Astrocyte (in vitro differentiated cells and primary cell): Measurements from ENCODE around the gene TEX2.

Source experiments
- EZH2 ChIP-seq: IDR thresholded peaks from 2 replicates; pipeline ENCODE4 v1.6.1; 2012; ENCODE audit warnings: mild to moderate bottlenecking, low read length, inconsistent platforms; ENCODE audit not compliant: insufficient read depth
- TF ChIP-seq, protein P1 (sequence below): IDR thresholded peaks from 2 replicates; pipeline ENCODE4 v1.5.1; 2011; ENCODE audit warnings: low read depth, mild to moderate bottlenecking, inconsistent platforms, low read length, moderate library complexity; ENCODE audit not compliant: insufficient read depth

DNA sequence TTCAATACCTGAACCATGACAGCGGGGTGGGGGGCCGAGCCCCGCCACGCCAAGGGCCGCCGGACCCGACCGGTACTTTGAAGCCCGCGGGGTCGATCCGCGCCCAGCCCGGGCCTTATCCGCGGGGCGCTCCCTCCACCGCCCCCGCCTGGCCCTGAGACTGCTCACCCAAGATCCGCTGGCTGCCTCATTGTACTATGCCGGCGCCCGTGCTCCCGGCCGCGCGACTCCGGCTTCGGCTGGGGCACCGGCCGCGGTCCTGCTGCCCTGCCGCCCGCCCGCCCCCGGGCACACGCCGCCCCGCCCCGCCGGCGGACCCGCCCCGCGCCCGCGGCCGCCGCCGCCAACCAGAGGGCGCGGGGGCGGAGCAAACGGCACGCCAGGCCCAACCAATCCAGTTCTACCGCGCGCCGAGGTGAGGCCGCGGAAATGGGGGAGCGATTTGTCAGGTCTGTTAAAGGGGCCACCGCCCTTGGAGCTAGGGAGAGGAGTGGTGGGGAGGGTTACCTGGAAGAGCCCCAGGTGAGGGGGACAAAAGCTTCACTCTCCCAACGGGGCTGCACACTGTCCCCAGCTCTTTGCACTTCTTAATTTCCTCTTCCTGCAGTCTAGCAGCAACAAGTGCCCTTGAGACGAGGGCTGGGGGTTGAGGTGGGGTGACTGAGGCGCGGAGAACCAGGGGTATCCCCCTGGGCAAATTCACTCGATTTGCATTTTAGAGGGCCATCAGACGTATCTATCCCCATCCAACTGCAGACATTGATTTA, at the start of gene TEX2:
- TF ChIP-seq, protein P1, sequence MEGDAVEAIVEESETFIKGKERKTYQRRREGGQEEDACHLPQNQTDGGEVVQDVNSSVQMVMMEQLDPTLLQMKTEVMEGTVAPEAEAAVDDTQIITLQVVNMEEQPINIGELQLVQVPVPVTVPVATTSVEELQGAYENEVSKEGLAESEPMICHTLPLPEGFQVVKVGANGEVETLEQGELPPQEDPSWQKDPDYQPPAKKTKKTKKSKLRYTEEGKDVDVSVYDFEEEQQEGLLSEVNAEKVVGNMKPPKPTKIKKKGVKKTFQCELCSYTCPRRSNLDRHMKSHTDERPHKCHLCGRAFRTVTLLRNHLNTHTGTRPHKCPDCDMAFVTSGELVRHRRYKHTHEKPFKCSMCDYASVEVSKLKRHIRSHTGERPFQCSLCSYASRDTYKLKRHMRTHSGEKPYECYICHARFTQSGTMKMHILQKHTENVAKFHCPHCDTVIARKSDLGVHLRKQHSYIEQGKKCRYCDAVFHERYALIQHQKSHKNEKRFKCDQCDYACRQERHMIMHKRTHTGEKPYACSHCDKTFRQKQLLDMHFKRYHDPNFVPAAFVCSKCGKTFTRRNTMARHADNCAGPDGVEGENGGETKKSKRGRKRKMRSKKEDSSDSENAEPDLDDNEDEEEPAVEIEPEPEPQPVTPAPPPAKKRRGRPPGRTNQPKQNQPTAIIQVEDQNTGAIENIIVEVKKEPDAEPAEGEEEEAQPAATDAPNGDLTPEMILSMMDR = no peak
- TF ChIP-seq EZH2 = no peak
